Breast epithelium (tissue), 3 donors: ENCODE measurements around the gene PLA2G15.

Experiments used
- CTCF ChIP-seq, 3 donors: fragments of 450-650 bp; IDR thresholded peaks; one replicate each; pipeline ENCODE4 v1.5.1; 2016 to 2017; ENCODE audit warnings: antibody characterized with exemption in 3 of 3, mild to moderate bottlenecking in 3 of 3, moderate library complexity in 3 of 3
- POLR2AphosphoS5 ChIP-seq, 3 donors: sonication (generic); formaldehyde crosslinking; IDR thresholded peaks; one replicate each; pipeline ENCODE4 v1.6.1; 2017; ENCODE audit warnings: antibody characterized with exemption in 3 of 3

DNA sequence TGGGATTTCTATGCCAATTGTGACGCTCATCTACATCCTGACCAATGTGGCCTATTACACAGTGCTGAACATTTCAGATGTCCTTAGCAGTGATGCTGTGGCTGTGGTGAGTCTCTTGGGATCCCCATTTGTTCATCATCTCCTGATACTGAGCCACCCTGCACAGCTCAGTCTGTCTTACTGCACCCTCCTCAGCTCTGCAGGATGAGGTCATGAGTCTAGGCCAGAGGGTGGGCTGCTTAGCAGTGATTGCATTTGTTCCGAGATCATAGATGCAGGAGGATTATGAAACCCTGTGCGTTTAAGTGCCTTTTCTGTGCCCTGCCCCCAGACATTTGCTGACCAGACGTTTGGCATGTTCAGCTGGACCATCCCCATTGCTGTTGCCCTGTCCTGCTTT lies 46.1 kb downstream of the PLA2G15 start:
- no peak for TF ChIP-seq CTCF (IDR thresholded peaks at IDR 0.05)
- peak in 1 of 3 donors; percentile 47 for TF ChIP-seq POLR2AphosphoS5 (IDR thresholded peaks at IDR 0.05)
